ENCODE data around the gene TRAPPC13.

- TF ChIP-seq, protein P1, sequence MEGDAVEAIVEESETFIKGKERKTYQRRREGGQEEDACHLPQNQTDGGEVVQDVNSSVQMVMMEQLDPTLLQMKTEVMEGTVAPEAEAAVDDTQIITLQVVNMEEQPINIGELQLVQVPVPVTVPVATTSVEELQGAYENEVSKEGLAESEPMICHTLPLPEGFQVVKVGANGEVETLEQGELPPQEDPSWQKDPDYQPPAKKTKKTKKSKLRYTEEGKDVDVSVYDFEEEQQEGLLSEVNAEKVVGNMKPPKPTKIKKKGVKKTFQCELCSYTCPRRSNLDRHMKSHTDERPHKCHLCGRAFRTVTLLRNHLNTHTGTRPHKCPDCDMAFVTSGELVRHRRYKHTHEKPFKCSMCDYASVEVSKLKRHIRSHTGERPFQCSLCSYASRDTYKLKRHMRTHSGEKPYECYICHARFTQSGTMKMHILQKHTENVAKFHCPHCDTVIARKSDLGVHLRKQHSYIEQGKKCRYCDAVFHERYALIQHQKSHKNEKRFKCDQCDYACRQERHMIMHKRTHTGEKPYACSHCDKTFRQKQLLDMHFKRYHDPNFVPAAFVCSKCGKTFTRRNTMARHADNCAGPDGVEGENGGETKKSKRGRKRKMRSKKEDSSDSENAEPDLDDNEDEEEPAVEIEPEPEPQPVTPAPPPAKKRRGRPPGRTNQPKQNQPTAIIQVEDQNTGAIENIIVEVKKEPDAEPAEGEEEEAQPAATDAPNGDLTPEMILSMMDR (IDR thresholded peaks at IDR 0.05 in 8 of 11, conservative IDR thresholded peaks at IDR 0.05 in 3 of 11): peak in 3 of 11 experiments; percentile 4 to 37 (median 19)
- no peak for TF ChIP-seq POLR2A (IDR thresholded peaks at IDR 0.05)
Measured at GRCh38 chr5:65624571-65625555, at the start of gene TRAPPC13, which contains the start of gene SHLD3.

All from spleen (tissue), 7 donors.